Glutamatergic neuron (in vitro differentiated cells): Measurements from ENCODE around the gene CYB561D2. TPM values are rescaled to one million over a fixed set of nuclear protein-coding genes. Genes with fewer than 3 reads are reported as not detected.

Source experiments
- DNase-seq: peaks from one replicate; pipeline ENCODE4 v3.0.0; 2022
- H3K27ac Mint-ChIP-seq: one replicate; pipeline ENCODE4 v1.8.0; 2020; ENCODE audit warnings: mild to moderate bottlenecking, mixed read lengths, inconsistent platforms; ENCODE audit not compliant: unreplicated experiment
- H3K27me3 Mint-ChIP-seq: one replicate; pipeline ENCODE4 v1.8.0; 2020; ENCODE audit warnings: mild to moderate bottlenecking, moderate library complexity, mixed read lengths, inconsistent platforms; ENCODE audit not compliant: unreplicated experiment
- H3K36me3 Mint-ChIP-seq: one replicate; pipeline ENCODE4 v1.8.0; 2020; ENCODE audit warnings: mild to moderate bottlenecking, mixed read lengths, inconsistent platforms; ENCODE audit not compliant: unreplicated experiment
- H3K4me1 Mint-ChIP-seq: one replicate; pipeline ENCODE4 v1.8.0; 2020; ENCODE audit warnings: mild to moderate bottlenecking, low read depth, mixed read lengths, inconsistent platforms; ENCODE audit not compliant: unreplicated experiment
- H3K4me3 Mint-ChIP-seq: one replicate; pipeline ENCODE4 v1.8.0; 2020; ENCODE audit warnings: mild to moderate bottlenecking, mixed read lengths, inconsistent platforms; ENCODE audit not compliant: unreplicated experiment
- H3K9me3 Mint-ChIP-seq: one replicate; pipeline ENCODE4 v1.8.0; 2020; ENCODE audit warnings: mild to moderate bottlenecking, moderate library complexity, mixed read lengths, inconsistent platforms; ENCODE audit not compliant: unreplicated experiment
- CTCF ChIP-seq: fragments of 200-600 bp; sonication (generic); IDR thresholded peaks from one replicate; pipeline ENCODE4 v1.5.0; 2021; ENCODE audit not compliant: partially characterized antibody, unreplicated experiment
- total RNA-seq: library from RNA; stranded (reverse); fragmentation: NEBNext Ultra II Directional; extraction: Animal tissue kit (Norgen Biotek cat#: 25700); gene quantifications from one replicate; pipeline ENCODE4 v1.2.1, GENCODE V29; 2021; ENCODE audit not compliant: unreplicated experiment

CYB561D2 gene
- total RNA-seq, 1 donor from 2014 or later: 12.6 TPM

- no peak overlapping the region for H3K4me3 Mint-ChIP-seq
- H3K9me3 Mint-ChIP-seq: peaks cover 6% of the 10 kb centered on the region
- H3K27ac Mint-ChIP-seq: no peak overlapping the region
- TF ChIP-seq CTCF: no peak
- peaks cover 20% of the 10 kb centered on the region for H3K4me1 Mint-ChIP-seq
- no peaks in the 10 kb centered on the region for H3K36me3 Mint-ChIP-seq
- H3K27me3 Mint-ChIP-seq: peaks cover 2% of the 10 kb centered on the region
- no peak for DNase-seq
Measured at GRCh38 chr3:50354186-50354764, 3.6 kb downstream of the CYB561D2 start.

- Mint-ChIP-seq H3K4me3 (no peak overlapping the region), H3K9me3 (peaks cover 7% of the 10 kb centered on the region), H3K27ac (no peak overlapping the region), H3K27me3 (peaks cover 2% of the 10 kb centered on the region), H3K4me1 (peaks cover 20% of the 10 kb centered on the region), H3K36me3 (no peaks in the 10 kb centered on the region)
- no peak for DNase-seq
- no peak for TF ChIP-seq CTCF
Measured at GRCh38 chr3:50354850-50355249, 4.2 kb downstream of the CYB561D2 start.

GRCh38 chr3:50355829-50356552 lies 5.3 kb downstream of the CYB561D2 start:
- no peak overlapping the region for H3K27ac Mint-ChIP-seq

GRCh38 chr3:50356553-50356952 lies 5.9 kb downstream of the CYB561D2 start:
- Mint-ChIP-seq H3K4me3 (peak overlapping the region; percentile 94), H3K4me1 (peaks cover 15% of the 10 kb centered on the region), H3K9me3 (peaks cover 7% of the 10 kb centered on the region), H3K27ac (no peak overlapping the region), H3K36me3 (no peaks in the 10 kb centered on the region), H3K27me3 (peaks cover 2% of the 10 kb centered on the region)
- no peak for TF ChIP-seq CTCF
- no peak for DNase-seq

More at GRCh38 chr3:50355829-50356552, 5.3 kb downstream of the CYB561D2 start:
- peaks cover 5% of the 10 kb centered on the region for H3K9me3 Mint-ChIP-seq
- H3K4me3 Mint-ChIP-seq: peak overlapping the region; percentile 94
- H3K27me3 Mint-ChIP-seq: peaks cover 2% of the 10 kb centered on the region
- H3K4me1 Mint-ChIP-seq: peaks cover 19% of the 10 kb centered on the region
- no peaks in the 10 kb centered on the region for H3K36me3 Mint-ChIP-seq
- no peak for TF ChIP-seq CTCF
- no peak for DNase-seq

GRCh38 chr3:50357481-50357880 lies 6.8 kb downstream of the CYB561D2 start:
- Mint-ChIP-seq H3K4me1 (peaks cover 14% of the 10 kb centered on the region), H3K36me3 (no peaks in the 10 kb centered on the region), H3K27ac (peak overlapping the region; percentile 48), H3K4me3 (peak overlapping the region; percentile 94), H3K27me3 (peaks cover 2% of the 10 kb centered on the region), H3K9me3 (peaks cover 8% of the 10 kb centered on the region)
- no peak for DNase-seq
- no peak for TF ChIP-seq CTCF
